Nephron progenitor cell (in vitro differentiated cells): ENCODE results near the gene HSDL2.

Experiments
- DNase-seq: peaks from one replicate; pipeline ENCODE4 v3.0.0; 2021
- H3K27ac Mint-ChIP-seq: 2 replicates; pipeline ENCODE4 v1.8.0; 2021; ENCODE audit warnings: mild to moderate bottlenecking, moderate library complexity, mixed read lengths
- H3K27me3 Mint-ChIP-seq: 2 replicates; pipeline ENCODE4 v1.8.0; 2021; ENCODE audit warnings: mild to moderate bottlenecking, low read depth, mixed read lengths; ENCODE audit not compliant: poor library complexity
- H3K36me3 Mint-ChIP-seq: 2 replicates; pipeline ENCODE4 v1.8.0; 2021; ENCODE audit warnings: low read depth, mixed read lengths
- H3K4me1 Mint-ChIP-seq: 2 replicates; pipeline ENCODE4 v1.8.0; 2021; ENCODE audit warnings: mixed read lengths
- H3K4me3 Mint-ChIP-seq: 2 replicates; pipeline ENCODE4 v1.8.0; 2021; ENCODE audit warnings: mild to moderate bottlenecking, moderate library complexity, mixed read lengths
- H3K9me3 Mint-ChIP-seq: 2 replicates; pipeline ENCODE4 v1.8.0; 2021; ENCODE audit warnings: mild to moderate bottlenecking, moderate library complexity, mixed read lengths
- TF ChIP-seq, protein P1 (sequence below): fragments of 200-600 bp; sonication (generic); IDR thresholded peaks from 2 replicates; pipeline ENCODE4 v1.5.0; 2021; ENCODE audit warnings: antibody characterized with exemption

HSDL2 gene

DNA sequence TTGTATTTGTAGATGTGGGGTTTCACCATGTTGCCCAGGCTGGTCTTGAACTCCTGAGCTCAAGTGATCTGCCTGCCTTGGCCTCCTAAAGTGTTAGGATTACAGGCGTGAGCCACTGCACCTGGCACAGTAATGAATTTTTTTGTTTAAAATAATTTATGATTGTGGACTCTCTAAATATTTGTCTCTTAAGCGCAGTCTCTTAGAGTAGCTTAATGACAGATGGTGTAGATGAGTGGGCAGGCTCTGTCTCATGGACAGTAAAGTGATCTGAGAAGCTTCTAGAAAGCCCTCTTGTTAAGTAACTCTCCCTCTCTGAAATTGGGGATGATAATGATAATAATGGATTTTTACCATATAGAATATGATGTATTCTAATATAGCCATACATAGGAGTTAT is 59.3 kb downstream of the HSDL2 start:
- Mint-ChIP-seq H3K4me1 (no peaks in the 10 kb centered on the region), H3K36me3 (peaks cover 19% of the 10 kb centered on the region), H3K9me3 (no peaks in the 10 kb centered on the region), H3K27ac (no peak overlapping the region), H3K27me3 (no peaks in the 10 kb centered on the region), H3K4me3 (no peak overlapping the region)
- DNase-seq, result no peak
- TF ChIP-seq, protein P1, sequence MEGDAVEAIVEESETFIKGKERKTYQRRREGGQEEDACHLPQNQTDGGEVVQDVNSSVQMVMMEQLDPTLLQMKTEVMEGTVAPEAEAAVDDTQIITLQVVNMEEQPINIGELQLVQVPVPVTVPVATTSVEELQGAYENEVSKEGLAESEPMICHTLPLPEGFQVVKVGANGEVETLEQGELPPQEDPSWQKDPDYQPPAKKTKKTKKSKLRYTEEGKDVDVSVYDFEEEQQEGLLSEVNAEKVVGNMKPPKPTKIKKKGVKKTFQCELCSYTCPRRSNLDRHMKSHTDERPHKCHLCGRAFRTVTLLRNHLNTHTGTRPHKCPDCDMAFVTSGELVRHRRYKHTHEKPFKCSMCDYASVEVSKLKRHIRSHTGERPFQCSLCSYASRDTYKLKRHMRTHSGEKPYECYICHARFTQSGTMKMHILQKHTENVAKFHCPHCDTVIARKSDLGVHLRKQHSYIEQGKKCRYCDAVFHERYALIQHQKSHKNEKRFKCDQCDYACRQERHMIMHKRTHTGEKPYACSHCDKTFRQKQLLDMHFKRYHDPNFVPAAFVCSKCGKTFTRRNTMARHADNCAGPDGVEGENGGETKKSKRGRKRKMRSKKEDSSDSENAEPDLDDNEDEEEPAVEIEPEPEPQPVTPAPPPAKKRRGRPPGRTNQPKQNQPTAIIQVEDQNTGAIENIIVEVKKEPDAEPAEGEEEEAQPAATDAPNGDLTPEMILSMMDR, result no peak

DNA sequence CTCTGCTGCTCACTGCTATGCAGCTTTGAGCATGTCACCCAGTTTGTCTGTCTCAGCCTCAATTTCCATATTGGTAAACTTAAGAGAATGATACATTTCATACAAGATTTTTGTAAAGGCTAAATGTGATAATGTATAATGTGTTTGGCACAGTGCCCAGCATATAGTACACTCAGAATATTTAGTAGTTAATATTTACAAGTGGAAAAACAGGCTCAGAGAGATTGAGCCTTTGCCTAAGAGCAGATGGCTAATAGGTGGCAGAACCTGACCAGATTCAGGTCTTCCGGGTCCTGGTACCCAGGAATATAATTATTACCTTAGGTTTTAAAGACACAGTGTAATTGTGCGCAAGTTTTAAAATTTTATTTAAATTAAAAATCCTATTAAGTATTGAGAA is 59.9 kb downstream of the HSDL2 start:
- TF ChIP-seq, protein P1, result no peak
- H3K9me3 Mint-ChIP-seq, result no peaks in the 10 kb centered on the region
- no peaks in the 10 kb centered on the region for H3K4me1 Mint-ChIP-seq
- no peak for DNase-seq
- no peak overlapping the region for H3K4me3 Mint-ChIP-seq
- no peaks in the 10 kb centered on the region for H3K27me3 Mint-ChIP-seq
- peaks cover 19% of the 10 kb centered on the region for H3K36me3 Mint-ChIP-seq
- H3K27ac Mint-ChIP-seq, result no peak overlapping the region

DNA sequence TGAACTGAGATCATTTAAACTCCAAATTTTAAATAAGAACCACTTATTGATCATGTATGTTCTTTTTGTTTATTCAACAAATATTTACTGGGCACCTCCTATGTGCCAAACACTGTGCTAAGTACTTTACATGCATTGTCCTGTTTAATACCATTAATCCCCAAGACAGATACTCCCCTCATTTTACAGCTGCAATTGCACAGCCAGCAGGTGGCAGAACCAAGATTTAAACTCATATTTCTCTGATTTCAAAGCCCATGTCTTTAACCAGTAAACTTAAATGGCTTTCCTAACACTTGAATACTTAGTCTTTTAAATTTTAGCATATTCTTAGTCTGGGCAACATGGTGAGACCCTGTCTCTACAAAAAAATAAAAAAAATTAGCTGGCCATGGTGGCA is 63.3 kb downstream of the HSDL2 start:
- Mint-ChIP-seq H3K27me3 (no peaks in the 10 kb centered on the region), H3K27ac (no peak overlapping the region), H3K4me1 (peaks cover 14% of the 10 kb centered on the region), H3K4me3 (no peak overlapping the region), H3K36me3 (peaks cover 19% of the 10 kb centered on the region), H3K9me3 (no peaks in the 10 kb centered on the region)
- TF ChIP-seq, protein P1, result no peak
- DNase-seq, result no peak

DNA sequence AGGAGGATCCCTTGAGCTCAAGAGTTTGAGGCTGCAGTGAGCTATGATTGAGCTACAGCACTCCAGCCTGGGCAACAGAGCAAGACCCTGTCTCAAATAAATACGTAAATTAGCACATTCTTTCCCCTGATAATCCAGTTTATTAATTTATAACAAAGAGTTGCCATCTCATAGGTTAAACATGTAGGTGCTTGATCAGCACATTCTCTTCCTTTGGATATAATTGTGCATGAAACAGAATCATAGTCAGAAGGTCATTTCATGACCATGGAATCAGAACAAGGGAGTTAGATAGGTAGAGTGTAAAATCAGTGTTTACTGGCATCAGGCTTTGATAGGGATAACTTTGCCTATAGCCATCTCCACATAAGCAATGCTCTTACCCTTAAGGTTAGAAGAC is 63.7 kb downstream of the HSDL2 start:
- no peaks in the 10 kb centered on the region for H3K9me3 Mint-ChIP-seq
- no peak for DNase-seq
- peaks cover 19% of the 10 kb centered on the region for H3K36me3 Mint-ChIP-seq
- no peak overlapping the region for H3K4me3 Mint-ChIP-seq
- H3K27me3 Mint-ChIP-seq, result no peaks in the 10 kb centered on the region
- TF ChIP-seq, protein P1, result no peak
- peaks cover 14% of the 10 kb centered on the region for H3K4me1 Mint-ChIP-seq
- no peak overlapping the region for H3K27ac Mint-ChIP-seq

DNA sequence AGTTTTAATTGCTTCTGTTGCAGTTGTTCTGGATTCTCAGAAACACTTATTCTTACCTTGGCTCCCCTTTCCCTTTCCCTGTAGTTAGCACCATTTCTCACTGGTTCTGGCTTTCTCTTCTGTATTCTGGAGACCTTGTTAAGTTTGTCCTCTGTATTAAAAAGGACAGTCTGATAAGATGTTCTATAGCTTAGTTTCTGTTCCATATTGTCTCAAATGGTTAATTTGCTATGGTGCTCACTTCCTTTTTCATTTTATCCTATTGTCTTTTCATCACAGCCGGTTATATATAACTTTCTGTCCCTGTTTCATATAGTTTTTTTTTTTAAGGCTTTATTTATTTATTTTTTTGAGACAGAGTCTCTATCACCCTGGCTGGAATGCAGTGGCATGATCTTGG is 65.3 kb downstream of the HSDL2 start:
- peaks cover 16% of the 10 kb centered on the region for H3K36me3 Mint-ChIP-seq
- no peaks in the 10 kb centered on the region for H3K9me3 Mint-ChIP-seq
- no peak overlapping the region for H3K4me3 Mint-ChIP-seq
- TF ChIP-seq, protein P1, result no peak
- H3K27ac Mint-ChIP-seq, result peak overlapping the region; percentile 51
- DNase-seq, result no peak
- no peaks in the 10 kb centered on the region for H3K27me3 Mint-ChIP-seq
- peaks cover 14% of the 10 kb centered on the region for H3K4me1 Mint-ChIP-seq

DNA sequence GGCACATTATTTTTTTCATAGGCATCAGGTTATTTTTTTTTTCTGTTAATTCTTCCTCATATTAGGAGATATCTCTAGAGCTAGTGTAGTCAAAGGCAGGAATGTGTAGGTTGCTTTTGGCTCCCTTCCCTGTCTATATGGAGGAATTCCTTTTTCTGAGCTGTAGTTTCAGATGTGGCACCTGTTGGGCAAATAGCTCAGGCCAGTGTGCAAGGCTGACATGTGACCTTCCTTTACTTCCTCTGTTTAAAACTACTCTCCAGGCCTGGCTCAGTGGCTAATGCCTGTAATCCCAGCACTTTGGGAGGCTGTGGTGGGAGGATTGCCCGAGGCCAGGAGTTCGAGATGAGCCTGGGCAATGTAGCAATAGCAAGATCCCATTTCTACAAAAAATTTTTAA is 66.2 kb downstream of the HSDL2 start:
- Mint-ChIP-seq H3K4me3 (no peak overlapping the region), H3K4me1 (peaks cover 14% of the 10 kb centered on the region), H3K27ac (peak overlapping the region; percentile 58), H3K27me3 (no peaks in the 10 kb centered on the region), H3K36me3 (peaks cover 12% of the 10 kb centered on the region), H3K9me3 (no peaks in the 10 kb centered on the region)
- TF ChIP-seq, protein P1, result no peak
- no peak for DNase-seq
